Osteoblast (primary cell): Measurements from ENCODE around the gene DSTN. TPM values are rescaled to one million over a fixed set of nuclear protein-coding genes. Genes with fewer than 3 reads are reported as not detected.
A peak's percentile ranks its signal among the peaks of the same experiment; 100 is the strongest.

ENCODE experiments used
- DNase-seq: peaks from one replicate; pipeline ENCODE4 v3.0.0; 2011; ENCODE audit warnings: low spot score, mixed read lengths; ENCODE audit not compliant: insufficient read length; ENCODE audit errors: missing footprints
- H2AFZ ChIP-seq: 2 replicates; pipeline ENCODE4 v1.6.0; 2011; ENCODE audit warnings: mild to moderate bottlenecking, low read length
- H3K27ac ChIP-seq: 2 replicates; pipeline ENCODE4 v1.5.1; 2011; ENCODE audit warnings: mild to moderate bottlenecking, low read depth, low read length, moderate library complexity
- H3K27me3 ChIP-seq: 2 replicates; pipeline ENCODE4 v1.6.0; 2012; ENCODE audit warnings: mild to moderate bottlenecking, control low read depth, inconsistent platforms, low read length, moderate library complexity; ENCODE audit not compliant: insufficient read depth
- H3K36me3 ChIP-seq: 2 replicates; pipeline ENCODE4 v1.5.1; 2011; ENCODE audit warnings: mild to moderate bottlenecking, low read length, control low read depth, moderate library complexity; ENCODE audit not compliant: insufficient read depth
- H3K4me1 ChIP-seq: 2 replicates; pipeline ENCODE4 v1.5.1; 2011; ENCODE audit warnings: mild to moderate bottlenecking, low read length, control low read depth, moderate library complexity; ENCODE audit not compliant: insufficient read depth
- H3K4me2 ChIP-seq: 2 replicates; pipeline ENCODE4 v1.6.0; 2011; ENCODE audit warnings: mild to moderate bottlenecking, low read length; ENCODE audit not compliant: insufficient read depth
- H3K4me3 ChIP-seq: fragments of 200-600 bp; sonication (generic); 3 replicates; pipeline ENCODE4 v1.5.1; 2012; ENCODE audit warnings: mild to moderate bottlenecking, low read length, inconsistent platforms; ENCODE audit not compliant: insufficient read depth
- H3K79me2 ChIP-seq: 2 replicates; pipeline ENCODE4 v1.6.0; 2012; ENCODE audit warnings: mild to moderate bottlenecking, low read length, control low read depth, inconsistent platforms; ENCODE audit not compliant: insufficient read depth
- H3K9me3 ChIP-seq: 2 replicates; pipeline ENCODE4 v1.5.1; 2011; ENCODE audit warnings: low read depth, low read length, control low read depth
- H4K20me1 ChIP-seq: 2 replicates; pipeline ENCODE4 v1.6.0; 2012; ENCODE audit warnings: mild to moderate bottlenecking, low read length, control low read depth; ENCODE audit not compliant: insufficient read depth
- CTCF ChIP-seq: IDR thresholded peaks from 2 replicates; pipeline ENCODE4 v1.5.1; 2011; ENCODE audit warnings: mild to moderate bottlenecking, low read depth, low read length, moderate library complexity; ENCODE audit errors: extremely low read depth
- total RNA-seq: library from RNA; depleted of rRNA; stranded (reverse); fragments of >200 nt; gene quantifications from 2 replicates; pipeline ENCODE4 v1.2.3, GENCODE V29; 2012

DSTN gene
- total RNA-seq, 1 donor = 627 TPM

- DNase-seq = no peak
- Histone ChIP-seq H2AFZ (no peak overlapping the region), H3K9me3 (no peaks in the 10 kb centered on the region), H3K4me2 (no peak overlapping the region), H3K27ac (no peak overlapping the region), H3K27me3 (no peaks in the 10 kb centered on the region), H4K20me1 (peaks cover 67% of the 10 kb centered on the region), H3K36me3 (peaks cover 81% of the 10 kb centered on the region), H3K4me3 (no peak overlapping the region), H3K4me1 (no peaks in the 10 kb centered on the region), H3K79me2 (peaks cover 56% of the 10 kb centered on the region)
- TF ChIP-seq CTCF = no peak
Observed at GRCh38 chr20:17606001-17606400, 36.1 kb downstream of the DSTN start.

- Histone ChIP-seq H4K20me1 (peaks cover 42% of the 10 kb centered on the region), H3K79me2 (peaks cover 28% of the 10 kb centered on the region), H3K4me2 (no peak overlapping the region), H3K4me1 (peaks cover 11% of the 10 kb centered on the region), H3K27ac (peak overlapping the region; percentile 10), H3K9me3 (no peaks in the 10 kb centered on the region), H3K36me3 (peaks cover 67% of the 10 kb centered on the region), H3K27me3 (no peaks in the 10 kb centered on the region), H2AFZ (no peak overlapping the region), H3K4me3 (no peak overlapping the region)
- DNase-seq = peak; percentile 57
- no peak for TF ChIP-seq CTCF
Observed at GRCh38 chr20:17608701-17609497, 39.0 kb downstream of the DSTN start.

GRCh38 chr20:17609811-17610377, 40.0 kb downstream of the DSTN start:
- Histone ChIP-seq H3K4me2 (no peak overlapping the region), H3K27me3 (no peaks in the 10 kb centered on the region), H4K20me1 (peaks cover 41% of the 10 kb centered on the region), H2AFZ (no peak overlapping the region), H3K4me1 (peaks cover 11% of the 10 kb centered on the region), H3K79me2 (peaks cover 20% of the 10 kb centered on the region), H3K4me3 (no peak overlapping the region), H3K9me3 (no peaks in the 10 kb centered on the region), H3K36me3 (peaks cover 65% of the 10 kb centered on the region), H3K27ac (peak overlapping the region; percentile 17)
- no peak for TF ChIP-seq CTCF
- peak; percentile 13 for DNase-seq

GRCh38 chr20:17610566-17611289, 40.9 kb downstream of the DSTN start:
- Histone ChIP-seq H3K4me2 (no peak overlapping the region), H3K4me1 (peaks cover 11% of the 10 kb centered on the region), H3K27me3 (no peaks in the 10 kb centered on the region), H4K20me1 (peaks cover 37% of the 10 kb centered on the region), H3K4me3 (no peak overlapping the region), H3K27ac (peak overlapping the region; percentile 85), H3K9me3 (no peaks in the 10 kb centered on the region), H2AFZ (no peak overlapping the region), H3K79me2 (peaks cover 12% of the 10 kb centered on the region), H3K36me3 (peaks cover 66% of the 10 kb centered on the region)
- TF ChIP-seq CTCF = no peak
- peak; percentile 58 for DNase-seq
